KBM-7 (cell line): ENCODE data around the gene TM9SF2.
"Not testable (repeated sequence)": the region's sequence is repeated elsewhere in the genome, so short reads cannot be mapped to it uniquely, and the experiment has no call there.

Experiments used
- DNase-seq: peaks from one replicate; pipeline ENCODE4 v3.0.0-alpha.2; 2015
- in situ Hi-C: fragments of 300-500 bp; cut with MboI; formaldehyde crosslinking; loops from 2 replicates; pipeline ENCODE4 v1.14.3; 2020; ENCODE audit warnings: low sequenced_read_pairs, low pct_unique_long_range_greater_than_20kb, mixed read lengths

The TM9SF2 gene

GRCh38 chr13:99566125-99567083, 65.1 kb downstream of the TM9SF2 start:
- in situ Hi-C loops: no loop called here

GRCh38 chr13:99568901-99569300, 67.6 kb downstream of the TM9SF2 start:
- DNase-seq, in situ Hi-C loops: not testable (repeated sequence)

More at GRCh38 chr13:99566125-99567083, 65.1 kb downstream of the TM9SF2 start:
- no peak for DNase-seq

GRCh38 chr13:99572131-99572530, 70.9 kb downstream of the TM9SF2 start:
- in situ Hi-C loops: no loop called here
- no peak for DNase-seq

- peak; percentile 12 for DNase-seq
- in situ Hi-C loops: no loop called here
Measured at GRCh38 chr13:99572921-99573320, 71.6 kb downstream of the TM9SF2 start.

GRCh38 chr13:99575376-99576120, 74.3 kb downstream of the TM9SF2 start:
- no peak for DNase-seq
- in situ Hi-C loops: no loop called here

GRCh38 chr13:99577934-99578917, 77.0 kb downstream of the TM9SF2 start:
- DNase-seq: peak; percentile 23
- in situ Hi-C loops: no loop called here

- no peak for DNase-seq
- in situ Hi-C loops: no loop called here
Measured at GRCh38 chr13:99580500-99581268, 79.4 kb downstream of the TM9SF2 start.

- DNase-seq: no peak
- in situ Hi-C loops: no loop called here
Measured at GRCh38 chr13:99582511-99582910, 81.2 kb downstream of the TM9SF2 start.

- in situ Hi-C loops: no loop called here
Measured at GRCh38 chr13:99585609-99586008, 84.3 kb downstream of the TM9SF2 start.

GRCh38 chr13:99587021-99587420, 85.7 kb downstream of the TM9SF2 start:
- in situ Hi-C loops: no loop called here

More at GRCh38 chr13:99585609-99586008, 84.3 kb downstream of the TM9SF2 start:
- DNase-seq: no peak

GRCh38 chr13:99587893-99588606, 86.8 kb downstream of the TM9SF2 start:
- no peak for DNase-seq
- in situ Hi-C loops: no loop called here

More at GRCh38 chr13:99587021-99587420, 85.7 kb downstream of the TM9SF2 start:
- no peak for DNase-seq

- DNase-seq: no peak
- in situ Hi-C loops: no loop called here
Measured at GRCh38 chr13:99589575-99589974, 88.3 kb downstream of the TM9SF2 start.

- DNase-seq: peak; percentile 50
- in situ Hi-C loops: no loop called here
Measured at GRCh38 chr13:99590519-99591011, 89.3 kb downstream of the TM9SF2 start.

- DNase-seq: no peak
- in situ Hi-C loops: no loop called here
Measured at GRCh38 chr13:99596180-99596579, 94.9 kb downstream of the TM9SF2 start.

GRCh38 chr13:99600318-99600717, 99.0 kb downstream of the TM9SF2 start:
- peak; percentile 36 for DNase-seq
- in situ Hi-C loops: no loop called here

- peak; percentile 67 for DNase-seq
- in situ Hi-C loops: no loop called here
Measured at GRCh38 chr13:99601535-99601934, 100.3 kb downstream of the TM9SF2 start.

GRCh38 chr13:99604636-99605035, 103.4 kb downstream of the TM9SF2 start:
- in situ Hi-C loops: no loop called here
- no peak for DNase-seq
